ENCODE measurements around the gene BEND7.

The BEND7 gene

GRCh38 chr10:13421382-13421917 lies 107.4 kb downstream of the BEND7 start:
- no peak overlapping the region for H3K27ac ChIP-seq (replicated peaks)
- DNase-seq (ENCODE audit: low read depth in 1 of 2, low spot score in 1 of 2) = no peak
- H3K27me3 ChIP-seq (ENCODE audit: insufficient read depth, poor library complexity, severe bottlenecking) = no peaks in the 10 kb centered on the region
- no peak for TF ChIP-seq SPI1 (IDR thresholded peaks at IDR 0.05; ENCODE audit: borderline replicate concordance, low read depth)
- no peak for TF ChIP-seq GABPA (IDR thresholded peaks at IDR 0.05; ENCODE audit: low read depth)
- no peak for TF ChIP-seq CTCF (IDR thresholded peaks at IDR 0.05; ENCODE audit: insufficient read depth, low read length)
- no peak for TF ChIP-seq REST (IDR thresholded peaks at IDR 0.05; ENCODE audit: insufficient replicate concordance, low read depth)
- no peak for TF ChIP-seq POLR2AphosphoS5 (IDR thresholded peaks at IDR 0.05; ENCODE audit: low read depth)
- H3K4me3 ChIP-seq (replicated peaks; ENCODE audit: insufficient read depth, low read length) = no peak overlapping the region

GRCh38 chr10:13420532-13421307 lies 108.1 kb downstream of the BEND7 start:
- no peak overlapping the region for H3K27ac ChIP-seq (replicated peaks)
- no peak for DNase-seq (ENCODE audit: low read depth in 1 of 2, low spot score in 1 of 2)
- no peaks in the 10 kb centered on the region for H3K27me3 ChIP-seq (ENCODE audit: insufficient read depth, poor library complexity, severe bottlenecking)
- TF ChIP-seq CTCF (IDR thresholded peaks at IDR 0.05; ENCODE audit: insufficient read depth, low read length) (no peak), REST (IDR thresholded peaks at IDR 0.05; ENCODE audit: insufficient replicate concordance, low read depth) (no peak), SPI1 (IDR thresholded peaks at IDR 0.05; ENCODE audit: borderline replicate concordance, low read depth) (no peak), POLR2AphosphoS5 (IDR thresholded peaks at IDR 0.05; ENCODE audit: low read depth) (no peak), GABPA (IDR thresholded peaks at IDR 0.05; ENCODE audit: low read depth) (no peak)
- no peak overlapping the region for H3K4me3 ChIP-seq (replicated peaks; ENCODE audit: insufficient read depth, low read length)

- Histone ChIP-seq H3K27me3 (ENCODE audit: insufficient read depth, poor library complexity, severe bottlenecking) (no peaks in the 10 kb centered on the region), H3K4me3 (replicated peaks; ENCODE audit: insufficient read depth, low read length) (no peak overlapping the region), H3K27ac (replicated peaks) (no peak overlapping the region)
- DNase-seq (ENCODE audit: low read depth in 1 of 2, low spot score in 1 of 2) = no peak
- TF ChIP-seq POLR2AphosphoS5 (IDR thresholded peaks at IDR 0.05; ENCODE audit: low read depth) = no peak
- no peak for TF ChIP-seq GABPA (IDR thresholded peaks at IDR 0.05; ENCODE audit: low read depth)
- TF ChIP-seq REST (IDR thresholded peaks at IDR 0.05; ENCODE audit: insufficient replicate concordance, low read depth) = no peak
- TF ChIP-seq SPI1 (IDR thresholded peaks at IDR 0.05; ENCODE audit: borderline replicate concordance, low read depth) = no peak
- no peak for TF ChIP-seq CTCF (IDR thresholded peaks at IDR 0.05; ENCODE audit: insufficient read depth, low read length)
Measured at GRCh38 chr10:13417459-13418126, 111.2 kb downstream of the BEND7 start.
